WTC11 (cell line): Measurements from ENCODE around the gene OPRD1. TPM values are rescaled to one million over a fixed set of nuclear protein-coding genes. Genes with fewer than 3 reads are reported as not detected.

Experiments used
- total RNA-seq: library from RNA; stranded (reverse); gene quantifications from 3 replicates; pipeline ENCODE4 v1.2.3, GENCODE V29; 2021

Gene OPRD1
- total RNA-seq, 1 experiment from 2014 or later = 2.2 TPM

Other genes starting within 250 kb of the OPRD1 start
- gene RAB42, start 219.9 kb upstream of the OPRD1 start, total RNA-seq = 8.9 to 12.6 TPM (median 10.1 TPM) in 3 replicates
- 18.6 to 23.3 TPM (median 22.1 TPM) in 3 replicates for gene TAF12, start 169.1 kb upstream of the OPRD1 start, total RNA-seq
- gene RNU11, start 163.6 kb upstream of the OPRD1 start, total RNA-seq = not detected in 3 replicates
- 25.4 to 29.4 TPM (median 26.4 TPM) in 3 replicates for gene GMEB1, start 143.4 kb upstream of the OPRD1 start, total RNA-seq
- 111 to 126 TPM (median 114 TPM) in 3 replicates for gene YTHDF2, start 75.2 kb upstream of the OPRD1 start, total RNA-seq
- gene EPB41, start 102.4 kb downstream of the OPRD1 start, total RNA-seq = 80.6 to 85.0 TPM (median 81.2 TPM) in 3 replicates